NOMO-1 (cell line): ENCODE data around the gene EP400.
"Not testable (repeated sequence)": the region's sequence is repeated elsewhere in the genome, so short reads cannot be mapped to it uniquely, and the experiment has no call there.

Experiments used
- DNase-seq, 2 experiments: peaks; one replicate each; lab custom pipeline; 2025; ENCODE audit not compliant: unreplicated experiment in 2 of 2; lab: John Stamatoyannopoulos, UW

The EP400 gene

DNA sequence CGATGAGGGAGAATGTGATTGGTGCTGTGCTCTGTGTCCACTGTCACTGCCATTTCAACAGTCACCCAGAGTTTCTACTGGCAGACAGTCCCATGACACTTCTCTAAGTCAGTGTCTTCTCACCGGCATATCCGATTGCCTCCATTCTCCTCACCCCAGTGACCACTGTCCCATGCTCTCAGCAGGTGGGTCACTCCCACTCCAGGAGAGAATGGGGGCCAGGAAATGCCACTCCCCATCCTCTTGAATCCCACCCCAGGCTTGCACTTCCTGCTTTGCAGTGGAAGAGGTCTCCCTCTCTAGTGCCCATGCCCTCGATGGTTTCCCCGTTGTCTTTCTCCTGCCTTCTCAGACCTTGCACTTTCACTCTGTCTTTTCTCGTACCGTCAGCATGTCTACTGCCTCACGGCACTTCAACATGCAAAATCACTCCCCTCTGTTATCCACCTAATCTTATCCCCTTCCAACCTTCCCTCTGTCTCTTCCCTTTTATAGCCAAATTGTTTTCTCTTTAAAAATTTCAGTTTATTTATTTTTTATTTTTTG lies 2.2 kb upstream of the EP400 start:
- DNase-seq = no peak

- DNase-seq = no peak
Observed at GRCh38 chr12:131948166-131948712, 1.5 kb upstream of the EP400 start.

DNA sequence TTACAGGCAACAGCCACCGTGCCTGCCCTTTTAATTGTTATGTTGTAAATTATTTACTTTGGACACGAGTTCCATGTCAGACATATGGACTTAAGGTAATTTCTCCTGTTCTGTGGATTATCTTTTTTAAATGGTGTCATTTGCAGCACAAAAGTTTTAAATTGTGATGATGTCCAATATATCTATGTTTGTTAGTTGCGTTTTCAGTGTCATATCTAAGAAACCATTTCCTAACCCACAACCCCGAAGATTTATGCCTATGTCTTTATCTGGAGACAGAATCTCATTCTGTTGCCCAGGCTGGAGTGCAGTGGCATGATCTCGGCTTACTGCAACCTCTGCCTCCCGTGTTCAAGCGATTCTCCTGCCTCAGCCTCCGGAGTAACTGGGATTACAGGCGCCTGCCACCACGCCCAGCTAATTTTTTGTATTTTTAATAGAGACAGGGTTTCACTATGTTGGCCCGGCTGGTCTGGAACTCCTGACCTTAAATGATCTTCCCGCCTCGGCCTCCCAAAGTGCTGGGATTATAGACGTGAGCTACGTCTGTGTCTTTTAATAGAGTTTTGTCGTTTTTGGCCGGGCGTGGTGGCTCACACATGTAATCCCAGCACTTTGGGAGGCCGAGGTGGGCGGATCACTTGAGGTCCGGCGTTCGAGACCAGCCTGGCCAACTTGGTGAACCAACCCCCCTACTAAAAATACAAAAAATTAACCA lies 870 bp upstream of the EP400 start:
- not testable (repeated sequence) for DNase-seq

DNA sequence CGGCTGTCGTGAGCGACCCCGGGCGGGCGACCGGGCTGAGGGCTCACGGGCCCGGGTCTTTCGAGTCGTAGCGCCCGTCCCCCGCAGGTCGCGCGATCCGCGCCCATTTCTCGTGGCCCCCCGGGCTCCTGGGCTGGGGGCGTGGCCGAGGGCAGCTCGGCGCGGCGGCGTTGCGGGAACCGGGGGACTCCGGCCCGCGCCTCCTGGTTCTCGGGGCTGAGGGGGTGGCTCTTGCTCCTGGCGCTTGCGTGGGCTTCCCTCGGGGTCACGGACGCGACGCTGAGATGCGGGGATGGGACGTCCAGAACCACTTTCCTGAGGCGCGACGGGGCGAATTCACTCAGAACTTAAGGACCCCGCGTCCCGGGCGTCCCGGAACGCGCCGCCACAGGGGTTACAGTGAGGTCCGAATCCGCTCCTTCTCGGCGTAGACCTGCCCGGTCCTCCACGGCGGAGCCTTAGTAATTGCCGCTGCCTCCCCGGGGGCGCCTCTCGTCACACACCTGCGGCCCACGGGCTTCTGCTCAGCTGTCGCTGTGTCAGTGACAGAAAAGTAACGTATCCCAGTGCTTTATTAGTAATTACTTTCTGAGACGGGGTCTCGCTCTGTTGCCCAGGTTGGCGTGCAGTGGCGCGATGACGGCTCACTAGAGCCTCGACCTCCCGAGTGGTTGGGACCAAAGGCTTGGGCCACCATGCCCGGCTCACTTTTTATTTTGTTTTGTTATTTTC lies 606 bp downstream of the EP400 start:
- DNase-seq = peak in 1 of 2 experiments; percentile 4

DNA sequence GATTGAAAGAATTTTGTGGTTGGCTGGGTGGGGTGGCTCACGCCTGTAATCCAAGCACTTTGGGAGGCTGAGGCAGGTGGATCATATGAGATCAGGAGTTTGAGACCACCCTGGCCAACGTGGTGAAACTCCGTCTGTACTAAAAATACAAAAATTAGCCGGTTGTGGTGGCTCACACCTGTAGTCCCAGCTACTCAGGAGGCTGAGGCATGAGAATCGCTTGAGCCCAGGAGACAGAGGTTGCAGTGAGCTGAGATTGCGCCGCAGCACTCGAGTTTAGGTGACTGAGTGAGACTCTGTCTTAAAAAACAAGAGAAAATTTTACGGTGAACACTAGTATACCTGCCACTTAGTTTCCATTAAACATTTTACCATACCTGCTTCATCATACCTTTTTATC lies 4.1 kb downstream of the EP400 start:
- DNase-seq = not testable (repeated sequence)

- not testable (repeated sequence) for DNase-seq
Observed at GRCh38 chr12:131954460-131954859, 4.7 kb downstream of the EP400 start.

- DNase-seq = no peak
Observed at GRCh38 chr12:131959116-131959515, 9.4 kb downstream of the EP400 start.

DNA sequence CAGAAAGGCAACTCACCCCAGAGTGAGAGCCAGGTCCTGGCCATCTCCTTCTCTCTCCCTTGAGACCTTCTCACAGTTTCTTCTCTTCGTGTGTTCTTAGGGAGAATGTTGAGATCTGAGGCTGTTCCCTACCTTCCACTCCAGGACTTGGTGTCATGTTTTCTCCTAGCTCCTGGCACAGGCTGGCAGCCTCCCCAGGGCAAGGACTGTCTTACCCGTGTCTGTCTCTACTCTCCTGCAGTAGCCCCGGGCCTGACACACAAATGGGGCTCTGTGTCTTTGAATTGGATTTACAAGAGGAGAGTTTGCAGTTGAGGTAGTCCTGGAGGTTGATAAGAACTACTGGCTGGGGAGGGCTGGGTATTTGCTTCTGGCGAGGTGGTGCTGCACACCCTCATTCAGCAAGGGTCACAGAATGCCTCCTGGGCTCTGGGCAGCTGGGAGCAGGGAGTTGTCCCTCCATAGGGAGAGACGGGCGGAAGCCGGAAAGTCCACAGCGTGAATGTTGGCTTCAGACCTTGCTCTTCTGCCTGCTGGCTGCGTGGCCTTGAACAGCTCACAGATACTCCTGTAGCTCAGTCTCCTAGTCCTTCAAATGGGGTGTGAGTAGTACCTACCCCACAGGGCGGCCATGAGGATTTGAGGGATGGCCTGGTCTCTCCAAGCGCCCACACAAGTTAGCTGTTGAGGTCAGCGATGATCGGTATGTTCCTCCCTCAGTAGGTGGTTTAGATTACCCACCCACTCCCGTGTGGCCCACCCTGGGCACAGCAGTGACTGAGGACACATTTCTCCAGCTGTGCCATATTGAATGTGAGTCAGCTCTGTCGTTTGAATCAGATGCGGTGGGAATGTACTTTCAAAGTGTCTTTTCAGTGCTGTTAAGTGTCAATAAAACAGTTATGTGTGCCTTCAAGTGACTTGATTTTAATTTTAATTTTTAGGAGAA lies 10.2 kb downstream of the EP400 start:
- no peak for DNase-seq

DNA sequence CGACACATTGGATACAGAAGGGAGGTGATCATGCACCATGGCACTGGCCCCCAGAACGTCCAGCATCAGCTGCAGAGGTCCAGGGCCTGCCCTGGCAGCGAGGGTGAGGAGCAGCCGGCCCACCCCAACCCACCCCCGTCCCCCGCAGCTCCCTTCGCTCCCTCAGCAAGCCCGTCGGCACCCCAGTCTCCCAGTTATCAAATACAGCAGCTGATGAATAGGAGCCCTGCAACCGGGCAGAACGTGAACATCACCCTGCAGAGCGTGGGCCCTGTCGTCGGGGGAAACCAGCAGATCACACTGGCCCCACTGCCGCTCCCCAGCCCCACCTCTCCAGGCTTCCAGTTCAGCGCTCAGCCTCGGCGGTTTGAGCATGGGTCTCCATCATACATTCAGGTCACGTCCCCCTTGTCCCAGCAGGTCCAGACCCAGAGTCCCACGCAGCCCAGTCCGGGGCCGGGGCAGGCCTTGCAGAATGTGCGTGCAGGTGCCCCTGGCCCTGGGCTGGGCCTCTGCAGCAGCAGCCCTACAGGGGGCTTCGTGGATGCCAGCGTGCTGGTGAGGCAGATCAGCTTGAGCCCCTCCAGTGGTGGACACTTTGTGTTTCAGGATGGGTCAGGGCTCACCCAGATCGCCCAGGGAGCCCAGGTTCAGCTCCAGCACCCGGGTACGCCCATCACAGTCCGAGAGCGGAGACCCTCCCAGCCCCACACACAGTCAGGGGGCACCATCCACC lies 11.0 kb downstream of the EP400 start:
- not testable (repeated sequence) for DNase-seq

- not testable (repeated sequence) for DNase-seq
Observed at GRCh38 chr12:131961328-131961727, 11.6 kb downstream of the EP400 start.

- no peak for DNase-seq
Observed at GRCh38 chr12:131962069-131962468, 12.3 kb downstream of the EP400 start.

- DNase-seq = no peak
Observed at GRCh38 chr12:131963381-131963780, 13.6 kb downstream of the EP400 start.

- DNase-seq = no peak
Observed at GRCh38 chr12:131965073-131965472, 15.3 kb downstream of the EP400 start.

- no peak for DNase-seq
Observed at GRCh38 chr12:131971226-131971625, 21.5 kb downstream of the EP400 start.

GRCh38 chr12:131975228-131975627 lies 25.5 kb downstream of the EP400 start:
- no peak for DNase-seq

GRCh38 chr12:131979606-131980005 lies 29.9 kb downstream of the EP400 start:
- no peak for DNase-seq

DNA sequence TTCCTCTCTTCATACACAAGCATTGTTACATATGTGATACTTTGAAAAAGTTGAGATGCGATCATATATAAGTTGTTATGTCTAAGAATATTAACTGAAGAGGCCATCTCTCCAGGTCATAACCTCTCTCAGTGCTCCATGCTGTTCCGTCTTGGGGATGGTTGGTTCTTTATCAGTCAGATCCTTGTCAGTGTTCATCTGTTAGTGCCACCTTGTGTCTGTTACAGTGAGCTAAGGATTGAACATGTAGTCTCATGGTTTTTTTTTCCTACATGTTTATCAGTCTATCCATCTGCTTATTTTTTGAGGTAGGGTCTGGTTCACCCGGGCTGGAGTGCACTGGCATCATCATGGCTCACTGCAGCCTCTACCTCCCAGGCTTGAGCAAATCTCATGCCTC lies 30.5 kb downstream of the EP400 start:
- DNase-seq = no peak

GRCh38 chr12:131981388-131981787 lies 31.6 kb downstream of the EP400 start:
- no peak for DNase-seq

- DNase-seq = no peak
Observed at GRCh38 chr12:131982041-131982440, 32.3 kb downstream of the EP400 start.

GRCh38 chr12:131983026-131983425 lies 33.3 kb downstream of the EP400 start:
- DNase-seq = no peak
